Progenitor cell of endocrine pancreas (in vitro differentiated cells): ENCODE measurements around the gene FOLR2. TPM values are rescaled to one million over a fixed set of nuclear protein-coding genes. Genes with fewer than 3 reads are reported as not detected.
A peak's percentile ranks its signal among the peaks of the same experiment; 100 is the strongest.

Experiments used
- DNase-seq: peaks from one replicate; pipeline ENCODE4 v3.0.0; 2021; ENCODE audit warnings: low spot score; ENCODE audit not compliant: unreplicated experiment
- H3K27ac Mint-ChIP-seq: 2 replicates; pipeline ENCODE4 v1.8.0; 2021; ENCODE audit warnings: mild to moderate bottlenecking, moderate library complexity, mixed read lengths
- H3K27me3 Mint-ChIP-seq: 2 replicates; pipeline ENCODE4 v1.8.0; 2021; ENCODE audit warnings: mixed read lengths
- H3K36me3 Mint-ChIP-seq: 2 replicates; pipeline ENCODE4 v1.8.0; 2022; ENCODE audit warnings: mixed read lengths; ENCODE audit not compliant: insufficient read depth
- H3K4me1 Mint-ChIP-seq: 2 replicates; pipeline ENCODE4 v1.8.0; 2021; ENCODE audit warnings: low read depth, mixed read lengths
- H3K4me3 Mint-ChIP-seq: 2 replicates; pipeline ENCODE4 v1.8.0; 2021; ENCODE audit warnings: low read depth, mild to moderate bottlenecking, moderate library complexity, mixed read lengths
- H3K9me3 Mint-ChIP-seq: 2 replicates; pipeline ENCODE4 v1.8.0; 2021; ENCODE audit warnings: low read depth, mixed read lengths
- total RNA-seq: library from RNA; stranded (reverse); gene quantifications from 2 replicates; pipeline ENCODE4 v1.2.1, GENCODE V29; 2021
- TF ChIP-seq, protein P1 (sequence below): fragments of 200-600 bp; sonication (generic); IDR thresholded peaks from one replicate; pipeline ENCODE4 v1.5.0; 2021; ENCODE audit warnings: antibody characterized with exemption, mild to moderate bottlenecking; ENCODE audit not compliant: unreplicated experiment

FOLR2 gene
- total RNA-seq, 1 donor from 2014 or later, result not detected

DNA sequence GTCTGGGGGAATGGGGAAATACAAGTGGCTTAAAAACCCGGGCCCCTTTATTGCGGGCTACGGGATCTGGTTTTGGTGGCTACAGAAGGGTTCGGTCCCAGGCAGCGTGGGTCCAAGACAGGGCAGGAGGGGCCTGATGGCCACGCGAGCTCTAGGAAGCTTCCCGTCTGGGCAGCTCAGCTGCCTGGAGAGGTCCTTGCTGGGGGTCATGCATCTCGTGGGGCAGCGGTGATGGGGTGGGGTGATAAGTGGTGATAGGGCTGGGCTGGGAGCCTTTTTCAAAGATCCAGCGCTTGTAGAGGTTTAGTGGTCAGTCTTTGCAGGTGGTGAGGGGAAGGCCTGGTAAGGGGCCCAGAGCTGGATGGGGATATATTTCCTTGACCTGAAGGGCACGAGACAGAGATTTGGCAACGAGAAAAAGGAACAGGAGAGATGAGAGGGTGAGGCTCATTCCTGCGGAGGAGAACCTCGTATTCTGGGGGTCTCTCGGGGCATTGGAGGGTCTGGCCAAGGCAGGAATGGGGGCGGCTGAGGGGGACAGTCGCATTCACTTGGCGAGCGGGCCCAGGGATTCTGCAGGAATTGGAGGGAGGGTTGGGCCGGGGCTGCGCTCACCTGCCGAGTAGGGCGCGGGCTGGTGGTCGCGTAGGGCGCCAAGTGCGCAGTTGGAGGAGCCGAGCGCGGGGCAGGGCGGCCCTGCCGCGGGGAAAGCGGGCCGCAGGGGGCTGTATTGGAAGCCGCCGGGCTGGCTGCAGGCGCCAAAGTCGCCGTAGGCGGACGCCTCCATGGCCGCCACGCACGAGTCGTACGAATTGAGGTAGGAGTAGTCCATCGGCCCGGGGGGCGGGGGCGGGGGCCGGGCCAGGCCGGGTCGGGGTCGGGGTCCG is 26.8 kb downstream of the FOLR2 start:
- no peak overlapping the region for H3K27ac Mint-ChIP-seq
- no peaks in the 10 kb centered on the region for H3K9me3 Mint-ChIP-seq
- H3K36me3 Mint-ChIP-seq, result peaks cover 5% of the 10 kb centered on the region
- peaks cover 49% of the 10 kb centered on the region for H3K27me3 Mint-ChIP-seq
- H3K4me1 Mint-ChIP-seq, result peaks cover 14% of the 10 kb centered on the region
- DNase-seq, result no peak
- peak overlapping the region; percentile 50 for H3K4me3 Mint-ChIP-seq
- TF ChIP-seq, protein P1, sequence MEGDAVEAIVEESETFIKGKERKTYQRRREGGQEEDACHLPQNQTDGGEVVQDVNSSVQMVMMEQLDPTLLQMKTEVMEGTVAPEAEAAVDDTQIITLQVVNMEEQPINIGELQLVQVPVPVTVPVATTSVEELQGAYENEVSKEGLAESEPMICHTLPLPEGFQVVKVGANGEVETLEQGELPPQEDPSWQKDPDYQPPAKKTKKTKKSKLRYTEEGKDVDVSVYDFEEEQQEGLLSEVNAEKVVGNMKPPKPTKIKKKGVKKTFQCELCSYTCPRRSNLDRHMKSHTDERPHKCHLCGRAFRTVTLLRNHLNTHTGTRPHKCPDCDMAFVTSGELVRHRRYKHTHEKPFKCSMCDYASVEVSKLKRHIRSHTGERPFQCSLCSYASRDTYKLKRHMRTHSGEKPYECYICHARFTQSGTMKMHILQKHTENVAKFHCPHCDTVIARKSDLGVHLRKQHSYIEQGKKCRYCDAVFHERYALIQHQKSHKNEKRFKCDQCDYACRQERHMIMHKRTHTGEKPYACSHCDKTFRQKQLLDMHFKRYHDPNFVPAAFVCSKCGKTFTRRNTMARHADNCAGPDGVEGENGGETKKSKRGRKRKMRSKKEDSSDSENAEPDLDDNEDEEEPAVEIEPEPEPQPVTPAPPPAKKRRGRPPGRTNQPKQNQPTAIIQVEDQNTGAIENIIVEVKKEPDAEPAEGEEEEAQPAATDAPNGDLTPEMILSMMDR, result no peak

DNA sequence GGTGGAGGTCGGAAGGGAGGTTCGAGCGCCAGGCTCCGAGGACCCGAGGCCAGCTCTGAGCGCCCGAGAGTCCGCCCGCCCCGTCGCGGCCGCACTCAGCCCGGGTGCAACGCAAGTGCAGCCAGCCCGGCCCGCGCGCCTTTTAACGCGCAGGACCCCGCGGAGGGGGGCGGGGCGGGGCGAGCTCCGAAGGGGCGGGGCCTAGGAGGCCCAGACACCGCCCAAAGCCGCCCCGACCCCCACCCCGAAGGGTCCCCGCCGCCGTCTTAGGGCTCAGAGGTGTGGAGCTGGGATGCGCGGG is 27.4 kb downstream of the FOLR2 start, which contains the start of gene PHOX2A:
Gene PHOX2A, minus strand, starts transcription at position 117 of the 301 bp plus-strand sequence. CDS start 172 bp downstream, outside the sequence.
- Mint-ChIP-seq H3K4me3 (peak within 1 kb of the TSS; percentile 60), H3K4me1 (peaks cover 11% of the 10 kb centered on the region), H3K27me3 (peaks cover 47% of the 10 kb centered on the region), H3K9me3 (no peaks in the 10 kb centered on the region), H3K36me3 (peaks cover 2% of the 10 kb centered on the region), H3K27ac (no peak within 1 kb of the TSS)
- no peak for DNase-seq
- TF ChIP-seq, protein P1, result no peak

- peaks cover 8% of the 10 kb centered on the region for H3K4me1 Mint-ChIP-seq
- H3K27ac Mint-ChIP-seq, result no peak overlapping the region
- no peak for DNase-seq
- peaks cover 45% of the 10 kb centered on the region for H3K27me3 Mint-ChIP-seq
- peak overlapping the region; percentile 60 for H3K4me3 Mint-ChIP-seq
- TF ChIP-seq, protein P1, result no peak
- H3K9me3 Mint-ChIP-seq, result no peaks in the 10 kb centered on the region
- peaks cover 2% of the 10 kb centered on the region for H3K36me3 Mint-ChIP-seq
These were observed 28.0 kb downstream of the FOLR2 start for GRCh38 chr11:72244361-72245262.

- H3K9me3 Mint-ChIP-seq, result no peaks in the 10 kb centered on the region
- DNase-seq, result no peak
- H3K4me3 Mint-ChIP-seq, result no peak overlapping the region
- TF ChIP-seq, protein P1, result no peak
- H3K27ac Mint-ChIP-seq, result no peak overlapping the region
- H3K36me3 Mint-ChIP-seq, result peaks cover 2% of the 10 kb centered on the region
- peaks cover 47% of the 10 kb centered on the region for H3K27me3 Mint-ChIP-seq
- H3K4me1 Mint-ChIP-seq, result peaks cover 7% of the 10 kb centered on the region
These were observed 28.7 kb downstream of the FOLR2 start for GRCh38 chr11:72245263-72245816.

GRCh38 chr11:72247584-72247983 is 31.0 kb downstream of the FOLR2 start:
- peaks cover 41% of the 10 kb centered on the region for H3K27me3 Mint-ChIP-seq
- no peak for DNase-seq
- peaks cover 6% of the 10 kb centered on the region for H3K4me1 Mint-ChIP-seq
- H3K9me3 Mint-ChIP-seq, result no peaks in the 10 kb centered on the region
- TF ChIP-seq, protein P1, result no peak
- H3K4me3 Mint-ChIP-seq, result no peak overlapping the region
- no peak overlapping the region for H3K27ac Mint-ChIP-seq
- no peaks in the 10 kb centered on the region for H3K36me3 Mint-ChIP-seq
